MCF 10A (cell line): ENCODE results near the gene S1PR4. TPM values are rescaled to one million over a fixed set of nuclear protein-coding genes. Genes with fewer than 3 reads are reported as not detected.

ENCODE experiments used
- BruUV-seq: library from RNA; stranded (reverse); fragments of 400-500 nt; replicated peaks from 2 replicates; lab custom pipeline; 2021; lab: Mats Ljungman, UMichigan
- CTCF ChIA-PET: fragments of 300-600 bp; sonication (Branson Sonifier 250); formaldehyde crosslinking; extraction: SDS; loops from one replicate; lab custom pipeline; 2021; ENCODE audit warnings: antibody characterized with exemption, inconsistent platforms; lab: Yijun Ruan, JAX
- POLR2A ChIA-PET: fragments of 300-600, 350-650 bp; sonication (Branson Sonifier 250); formaldehyde crosslinking; extraction: SDS; loops from one replicate; lab custom pipeline; 2020; ENCODE audit warnings: antibody characterized with exemption, inconsistent platforms; lab: Yijun Ruan, JAX
- DNase-seq: peaks from one replicate; pipeline ENCODE4 v3.0.0-alpha.2; 2018; ENCODE audit not compliant: unreplicated experiment
- H3K27ac Mint-ChIP-seq: one replicate; pipeline ENCODE4 v1.8.0; 2022; ENCODE audit warnings: mild to moderate bottlenecking, low read depth, mixed read lengths; ENCODE audit not compliant: unreplicated experiment
- H3K27me3 Mint-ChIP-seq: one replicate; pipeline ENCODE4 v1.8.0; 2022; ENCODE audit warnings: mixed read lengths; ENCODE audit not compliant: insufficient read depth, unreplicated experiment
- H3K36me3 Mint-ChIP-seq: one replicate; pipeline ENCODE4 v1.8.0; 2022; ENCODE audit warnings: mild to moderate bottlenecking, moderate library complexity, mixed read lengths; ENCODE audit not compliant: insufficient read depth, unreplicated experiment
- H3K4me1 Mint-ChIP-seq: one replicate; pipeline ENCODE4 v1.8.0; 2022; ENCODE audit warnings: mixed read lengths; ENCODE audit not compliant: insufficient read depth, unreplicated experiment
- H3K4me3 Mint-ChIP-seq: one replicate; pipeline ENCODE4 v1.8.0; 2022; ENCODE audit warnings: mild to moderate bottlenecking, moderate library complexity, mixed read lengths; ENCODE audit not compliant: unreplicated experiment
- H3K9me3 Mint-ChIP-seq: one replicate; pipeline ENCODE4 v1.8.0; 2022; ENCODE audit warnings: mixed read lengths; ENCODE audit not compliant: unreplicated experiment
- CTCF ChIP-seq: fragments of 200-600 bp; IDR thresholded peaks from one replicate; pipeline ENCODE4 v1.8.0; 2022; ENCODE audit warnings: antibody characterized with exemption, mild to moderate bottlenecking; ENCODE audit not compliant: unreplicated experiment
- intact Hi-C: fragments of 100-400 bp; cut with micrococcal nuclease; formaldehyde crosslinking; loops from 2 replicates; pipeline ENCODE4 v1.14.1; 2022
- total RNA-seq: library from RNA; stranded (reverse); gene quantifications from 2 replicates; pipeline ENCODE4 v1.2.3, GENCODE V29; 2022

S1PR4 gene
- total RNA-seq, 1 experiment from 2014 or later, result 0.44 TPM

- no peak overlapping the region for H3K27ac Mint-ChIP-seq
- CTCF ChIA-PET, result no interaction called here
- DNase-seq, result no peak
- TF ChIP-seq CTCF, result no peak
- H3K4me1 Mint-ChIP-seq, result no peaks in the 10 kb centered on the region
- POLR2A ChIA-PET, result no interaction called here
- intact Hi-C loops, result no loop called here
- H3K9me3 Mint-ChIP-seq, result no peaks in the 10 kb centered on the region
- H3K36me3 Mint-ChIP-seq, result peaks cover 27% of the 10 kb centered on the region
- no peak overlapping the region for H3K4me3 Mint-ChIP-seq
- no TSS peak for BruUV-seq
- no peaks in the 10 kb centered on the region for H3K27me3 Mint-ChIP-seq
Measured at GRCh38 chr19:3148503-3148902, 30.1 kb upstream of the S1PR4 start.

GRCh38 chr19:3149089-3149488, 29.5 kb upstream of the S1PR4 start:
- Mint-ChIP-seq H3K9me3 (no peaks in the 10 kb centered on the region), H3K4me1 (no peaks in the 10 kb centered on the region), H3K27me3 (no peaks in the 10 kb centered on the region), H3K36me3 (peaks cover 27% of the 10 kb centered on the region), H3K4me3 (no peak overlapping the region), H3K27ac (no peak overlapping the region)
- DNase-seq, result no peak
- intact Hi-C loops, result no loop called here
- no peak for TF ChIP-seq CTCF
- ChIA-PET POLR2A (no interaction called here), CTCF (no interaction called here)
- BruUV-seq, result no TSS peak

GRCh38 chr19:3149526-3150505, 28.8 kb upstream of the S1PR4 start:
- H3K4me3 Mint-ChIP-seq, result no peak overlapping the region
- intact Hi-C loops, result no loop called here
- no TSS peak for BruUV-seq
- TF ChIP-seq CTCF, result no peak
- no peaks in the 10 kb centered on the region for H3K4me1 Mint-ChIP-seq
- H3K36me3 Mint-ChIP-seq, result peaks cover 28% of the 10 kb centered on the region
- no peak overlapping the region for H3K27ac Mint-ChIP-seq
- no peaks in the 10 kb centered on the region for H3K27me3 Mint-ChIP-seq
- no peaks in the 10 kb centered on the region for H3K9me3 Mint-ChIP-seq
- CTCF ChIA-PET, result no interaction called here
- no peak for DNase-seq
- POLR2A ChIA-PET, result no interaction called here

- ChIA-PET CTCF (interaction anchor here (1.5 to 2.7 kb wide), 2 partner anchors 9 to 22 kb away, joined by 9 to 10 read pairs; no protein-coding TSS in a partner anchor), POLR2A (interaction anchor here (2.7 kb wide), 1 partner anchor 8 kb away, joined by 10 read pairs; no protein-coding TSS in a partner anchor)
- Mint-ChIP-seq H3K9me3 (no peaks in the 10 kb centered on the region), H3K4me3 (no peak overlapping the region), H3K4me1 (peaks cover under 1% of the 10 kb centered on the region), H3K36me3 (peaks cover 38% of the 10 kb centered on the region), H3K27me3 (no peaks in the 10 kb centered on the region), H3K27ac (no peak overlapping the region)
- DNase-seq, result no peak
- TF ChIP-seq CTCF, result no peak
- intact Hi-C loops, result no loop called here
- no TSS peak for BruUV-seq
Measured at GRCh38 chr19:3150739-3151329, 27.7 kb upstream of the S1PR4 start.
